Hepatocyte (in vitro differentiated cells): Measurements from ENCODE around the gene SPHK2. TPM values are rescaled to one million over a fixed set of nuclear protein-coding genes. Genes with fewer than 3 reads are reported as not detected.

Source experiments
- DNase-seq: peaks from one replicate; pipeline ENCODE4 v3.0.0-alpha.2; 2016; ENCODE audit warnings: low spot score
- H2AFZ ChIP-seq: fragments of 200-600 bp; sonication (generic); 2 replicates; pipeline ENCODE4 v1.6.0; 2016; ENCODE audit warnings: antibody characterized with exemption, mild to moderate bottlenecking
- H3K27ac ChIP-seq: fragments of 200-600 bp; sonication (generic); 2 replicates; pipeline ENCODE4 v1.5.1; 2016; ENCODE audit warnings: mild to moderate bottlenecking
- H3K27me3 ChIP-seq: fragments of 200-600 bp; sonication (generic); 2 replicates; pipeline ENCODE4 v1.6.1; 2016
- H3K36me3 ChIP-seq: fragments of 200-600 bp; sonication (generic); replicated peaks from 2 replicates; pipeline ENCODE4 v1.5.1; 2016; ENCODE audit warnings: low read depth; ENCODE audit not compliant: insufficient read depth
- H3K4me1 ChIP-seq: fragments of 200-600 bp; sonication (generic); 2 replicates; pipeline ENCODE4 v1.5.1; 2016; ENCODE audit warnings: mild to moderate bottlenecking, moderate library complexity; ENCODE audit not compliant: insufficient read depth
- H3K4me2 ChIP-seq: fragments of 200-600 bp; sonication (generic); 2 replicates; pipeline ENCODE4 v1.6.0; 2016
- H3K4me3 ChIP-seq: fragments of 200-600 bp; sonication (generic); 2 replicates; pipeline ENCODE4 v1.5.1; 2016; ENCODE audit warnings: mild to moderate bottlenecking
- H3K79me2 ChIP-seq: fragments of 200-600 bp; sonication (generic); 2 replicates; pipeline ENCODE4 v1.6.0; 2017; ENCODE audit warnings: mild to moderate bottlenecking
- H3K9me2 ChIP-seq: fragments of 200-600 bp; sonication (generic); replicated peaks from 2 replicates; pipeline ENCODE4 v1.6.0; 2017; ENCODE audit warnings: mild to moderate bottlenecking; ENCODE audit not compliant: insufficient read depth
- H3K9me3 ChIP-seq: fragments of 200-600 bp; sonication (generic); 2 replicates; pipeline ENCODE4 v1.5.1; 2016; ENCODE audit warnings: low read depth, mild to moderate bottlenecking
- H4K20me1 ChIP-seq: fragments of 200-600 bp; sonication (generic); 2 replicates; pipeline ENCODE4 v1.6.0; 2016; ENCODE audit warnings: mild to moderate bottlenecking; ENCODE audit not compliant: insufficient read depth, poor library complexity, severe bottlenecking
- CTCF ChIP-seq: fragments of 200-600 bp; sonication (generic); IDR thresholded peaks from 2 replicates; pipeline ENCODE4 v1.5.1; 2016; ENCODE audit warnings: antibody characterized with exemption, mild to moderate bottlenecking; ENCODE audit not compliant: poor library complexity
- EZH2 ChIP-seq: fragments of 200-600 bp; sonication (generic); IDR thresholded peaks from 2 replicates; pipeline ENCODE4 v1.6.1; 2016; ENCODE audit warnings: antibody characterized with exemption, mild to moderate bottlenecking, borderline replicate concordance
- EZH2phosphoT487 ChIP-seq: fragments of 200-600 bp; sonication (generic); IDR thresholded peaks from one replicate; pipeline ENCODE4 v1.6.1; 2018; ENCODE audit warnings: antibody characterized with exemption, mild to moderate bottlenecking, low read depth, moderate library complexity; ENCODE audit not compliant: unreplicated experiment, severe bottlenecking
- WGBS: methylation state at CpG from one replicate; pipeline ENCODE4 v1.1.6; 2016; ENCODE audit warnings: low lambda C conversion rate; ENCODE audit errors: missing lambda C conversion rate; 5-methylcytosine and 5-hydroxymethylcytosine counted together
- polyA plus RNA-seq: library from polyadenylated mRNA; unstranded; fragments of >200 nt; fragmentation: Nextera tagmentation; extraction: Ambion mirVana; gene quantifications from 2 replicates; pipeline ENCODE4 v1.2.1, GENCODE V29; 2016
- total RNA-seq: library from RNA; depleted of rRNA; stranded (reverse); fragments of >200 nt; gene quantifications from 2 replicates; pipeline ENCODE4 v1.2.3, GENCODE V29; 2014

Gene SPHK2
- total and polyA plus RNA-seq, 2 experiments from 2014 or later: 39.4 to 56.7 TPM

GRCh38 chr19:48644839-48645619 lies 25.7 kb downstream of the SPHK2 start:
- peak overlapping the region; percentile 97 for H2AFZ ChIP-seq
- H3K27me3 ChIP-seq: no peaks in the 10 kb centered on the region
- peak overlapping the region; percentile 99 for H3K4me2 ChIP-seq
- H3K4me3 ChIP-seq: peak overlapping the region; percentile 57
- H3K4me1 ChIP-seq: peaks cover 11% of the 10 kb centered on the region
- no peaks in the 10 kb centered on the region for H3K9me2 ChIP-seq
- DNase-seq: peak; percentile 85
- 3% methylated on average over 20 of the region's 25 CpGs for WGBS
- H3K27ac ChIP-seq: peak overlapping the region; percentile 91
- TF ChIP-seq EZH2 (no peak), CTCF (no peak)
- no peaks in the 10 kb centered on the region for H4K20me1 ChIP-seq
- H3K79me2 ChIP-seq: no peaks in the 10 kb centered on the region
- no peaks in the 10 kb centered on the region for H3K9me3 ChIP-seq
- no peaks in the 10 kb centered on the region for H3K36me3 ChIP-seq

- Histone ChIP-seq H2AFZ (peak overlapping the region; percentile 97), H3K4me1 (peaks cover 11% of the 10 kb centered on the region), H4K20me1 (no peaks in the 10 kb centered on the region), H3K9me2 (no peaks in the 10 kb centered on the region), H3K36me3 (no peaks in the 10 kb centered on the region), H3K27me3 (no peaks in the 10 kb centered on the region), H3K4me2 (peak overlapping the region; percentile 99), H3K9me3 (no peaks in the 10 kb centered on the region), H3K27ac (peak overlapping the region; percentile 91), H3K79me2 (no peaks in the 10 kb centered on the region), H3K4me3 (peak overlapping the region; percentile 57)
- 0% methylated on average over 3 of the region's 6 CpGs for WGBS
- DNase-seq: no peak
- no peak for TF ChIP-seq EZH2
- no peak for TF ChIP-seq CTCF
- TF ChIP-seq EZH2phosphoT487: no peak
These were observed 26.3 kb downstream of the SPHK2 start for GRCh38 chr19:48645620-48646000.

- Histone ChIP-seq H3K4me1 (peaks cover 11% of the 10 kb centered on the region), H3K27me3 (no peaks in the 10 kb centered on the region), H3K4me2 (peak within 1 kb of the TSS; percentile 99), H3K9me3 (no peaks in the 10 kb centered on the region), H3K79me2 (no peaks in the 10 kb centered on the region), H2AFZ (peak within 1 kb of the TSS; percentile 97), H4K20me1 (no peaks in the 10 kb centered on the region), H3K4me3 (peak within 1 kb of the TSS; percentile 57), H3K36me3 (no peaks in the 10 kb centered on the region), H3K9me2 (no peaks in the 10 kb centered on the region), H3K27ac (peak within 1 kb of the TSS; percentile 91)
- 0% methylated on average over 7 of the region's 33 CpGs for WGBS
- DNase-seq: peak; percentile 94
- peak; percentile 93 for TF ChIP-seq CTCF
- TF ChIP-seq EZH2: no peak
- no peak for TF ChIP-seq EZH2phosphoT487
These were observed 26.9 kb downstream of the SPHK2 start, which contains the start of gene CA11 for GRCh38 chr19:48646001-48646721. Gene CA11 (minus strand): TSS chr19:48646187. CDS start chr19:48645632, 555 bp downstream.
